PFSK-1 (cell line): ENCODE data around the gene RER1.

Experiments used
- FOXP2 ChIP-seq: optimal IDR thresholded peaks from 2 replicates; pipeline ENCODE3; 2011; ENCODE audit warnings: borderline replicate concordance, control low read depth, inconsistent platforms; ENCODE audit not compliant: insufficient read depth; ENCODE audit errors: extremely low read length, extremely low read depth
- POLR2AphosphoS5 ChIP-seq: IDR thresholded peaks from 2 replicates; pipeline ENCODE4 v1.6.1; 2012; ENCODE audit warnings: low read depth, mild to moderate bottlenecking, control low read depth, low read length, moderate library complexity
- REST ChIP-seq, 2 experiments: IDR thresholded peaks; 2 replicates each; pipeline versions ENCODE4 v1.6.1 to v1.8.0; 2011 to 2012; ENCODE audit warnings: low read depth in 2 of 2, low read length in 2 of 2, control low read depth in 1 of 2, inconsistent platforms in 1 of 2, mild to moderate bottlenecking in 1 of 2, moderate library complexity in 1 of 2; ENCODE audit not compliant: insufficient read depth in 1 of 2
- SIN3A ChIP-seq: IDR thresholded peaks from 2 replicates; pipeline ENCODE4 v1.6.1; 2012; ENCODE audit warnings: mild to moderate bottlenecking, low read length, moderate library complexity, borderline replicate concordance; ENCODE audit not compliant: insufficient read depth
- TAF1 ChIP-seq: IDR thresholded peaks from 2 replicates; pipeline ENCODE4 v1.6.1; 2012; ENCODE audit warnings: low read length, control low read depth, borderline replicate concordance; ENCODE audit not compliant: insufficient read depth

GRCh38 chr1:2435746-2436355, 44.2 kb downstream of the RER1 start:
- TF ChIP-seq TAF1 (no peak), REST (IDR thresholded peaks at IDR 0.05; ENCODE audit: insufficient read depth in 1 of 2, low read depth in 2 of 2, low read length in 2 of 2) (no peak), POLR2AphosphoS5 (no peak), SIN3A (no peak), FOXP2 (no peak)
